Left lung (tissue), 10 donors: ENCODE results near the gene RANGAP1. TPM values are rescaled to one million over a fixed set of nuclear protein-coding genes. Genes with fewer than 3 reads are reported as not detected.
"Not testable (repeated sequence)": the region's sequence is repeated elsewhere in the genome, so short reads cannot be mapped to it uniquely, and the experiment has no call there.

Experiments
- ATAC-seq: fragments of 200-7000 bp; cut with Tn5 transposase; one replicate; pipeline ENCODE4 v1.9.1; 2020; ENCODE audit warnings: moderate library complexity
- DNase-seq, 4 donors: peaks; one replicate each; pipeline ENCODE4 v3.0.0-alpha.2; 2013 to 2020
- H3K27ac ChIP-seq, 2 donors: fragments of 200-600 bp; sonication (generic) in 1 of 2; one replicate each; pipeline versions ENCODE4 v1.5.0 to v1.8.0; 2020 to 2021
- H3K27me3 ChIP-seq, 2 donors: fragments of 200-600 bp; sonication (generic) in 1 of 2; one replicate each; pipeline versions ENCODE4 v1.5.0 to v1.8.0; 2020 to 2021
- H3K36me3 ChIP-seq, 2 donors: fragments of 200-600 bp; sonication (generic) in 1 of 2; one replicate each; pipeline versions ENCODE4 v1.5.0 to v1.8.0; 2020 to 2021
- H3K4me1 ChIP-seq, 2 donors: fragments of 200-600 bp; one replicate each; pipeline ENCODE4 v1.8.0; 2021
- H3K4me3 ChIP-seq, 2 donors: fragments of 200-600 bp; sonication (generic) in 1 of 2; one replicate each; pipeline versions ENCODE4 v1.5.0 to v1.8.0; 2020 to 2021; ENCODE audit warnings: mild to moderate bottlenecking in 1 of 2
- H3K9me3 ChIP-seq, 2 donors: fragments of 200-600 bp; sonication (generic) in 1 of 2; one replicate each; pipeline versions ENCODE4 v1.5.0 to v1.8.0; 2020 to 2021
- CTCF ChIP-seq, 2 donors: fragments of 200-600 bp; sonication (generic) in 1 of 2; IDR thresholded peaks; one replicate each; pipeline versions ENCODE4 v1.5.0 to v1.8.0; 2021; ENCODE audit warnings: antibody characterized with exemption in 2 of 2
- intact Hi-C, 2 donors: fragments of 100-400 bp; cut with DNase I; formaldehyde crosslinking; loops; one replicate each; pipeline versions ENCODE4 v1.11.2 to v1.14.2; 2022
- polyA plus RNA-seq, 6 donors: library from polyadenylated mRNA; unstranded; fragments of 120-200 nt; gene quantifications; one replicate each; pipeline ENCODE4 v1.2.1, GENCODE V29; 2013; ENCODE audit not compliant: insufficient read length in 6 of 6
- total RNA-seq, 2 donors: library from RNA; stranded (reverse); fragmentation: NEBNext Ultra II Directional; extraction: Animal tissue kit (Norgen Biotek cat#: 25700); gene quantifications; one replicate each; pipeline ENCODE4 v1.2.1, GENCODE V29; 2021
- donor health status: DM: no; HTN: yes; CAD: no.
- donor health status: DM: no; HTN: no; CAD: no.

Gene RANGAP1
- total and polyA plus RNA-seq, 8 donors, result 35.0 to 65.8 (median 40.1) TPM

- DNase-seq, result no peak
- H3K36me3 ChIP-seq, result peaks cover 0 to 99% of the 10 kb centered on the region in 2 donors
These were observed 21.5 kb downstream of the RANGAP1 start for GRCh38 chr22:41264408-41264941.

GRCh38 chr22:41263704-41264103 is 22.3 kb downstream of the RANGAP1 start:
- Histone ChIP-seq H3K27me3 (no peaks in the 10 kb centered on the region), H3K36me3 (peaks cover 0 to 99% of the 10 kb centered on the region in 2 donors), H3K4me1 (no peaks in the 10 kb centered on the region), H3K9me3 (no peaks in the 10 kb centered on the region), H3K4me3 (no peak overlapping the region), H3K27ac (no peak overlapping the region)
- intact Hi-C loops, result no loop called here
- ATAC-seq (no peak), DNase-seq (no peak)
- no peak for TF ChIP-seq CTCF (IDR thresholded peaks at IDR 0.05)

More at GRCh38 chr22:41264408-41264941, 21.5 kb downstream of the RANGAP1 start:
- no peak overlapping the region for H3K4me3 ChIP-seq
- no peaks in the 10 kb centered on the region for H3K9me3 ChIP-seq
- intact Hi-C loops, result no loop called here
- no peak overlapping the region for H3K27ac ChIP-seq
- no peaks in the 10 kb centered on the region for H3K4me1 ChIP-seq
- TF ChIP-seq CTCF (IDR thresholded peaks at IDR 0.05), result no peak
- ATAC-seq, result no peak
- H3K27me3 ChIP-seq, result no peaks in the 10 kb centered on the region

- intact Hi-C loops, result no loop called here
- TF ChIP-seq CTCF (IDR thresholded peaks at IDR 0.05), result no peak
- no peaks in the 10 kb centered on the region for H3K27me3 ChIP-seq
- no peaks in the 10 kb centered on the region for H3K4me1 ChIP-seq
- DNase-seq (no peak), ATAC-seq (no peak)
- H3K27ac ChIP-seq, result no peak overlapping the region
- H3K9me3 ChIP-seq, result no peaks in the 10 kb centered on the region
- H3K36me3 ChIP-seq, result peaks cover 0 to 99% of the 10 kb centered on the region in 2 donors
- no peak overlapping the region for H3K4me3 ChIP-seq
These were observed 23.7 kb downstream of the RANGAP1 start for GRCh38 chr22:41262250-41262765.

GRCh38 chr22:41261541-41262249 is 24.3 kb downstream of the RANGAP1 start:
- Histone ChIP-seq H3K9me3 (no peaks in the 10 kb centered on the region), H3K27ac (no peak overlapping the region), H3K36me3 (peaks cover 0 to 99% of the 10 kb centered on the region in 2 donors), H3K4me3 (no peak overlapping the region), H3K4me1 (no peaks in the 10 kb centered on the region), H3K27me3 (no peaks in the 10 kb centered on the region)
- TF ChIP-seq CTCF (IDR thresholded peaks at IDR 0.05), result no peak
- DNase-seq, result no peak
- intact Hi-C loops, result no loop called here
- no peak for ATAC-seq

GRCh38 chr22:41260871-41261270 is 25.1 kb downstream of the RANGAP1 start:
- H3K27ac ChIP-seq, result no peak overlapping the region
- H3K27me3 ChIP-seq, result no peaks in the 10 kb centered on the region
- intact Hi-C loops, result no loop called here
- no peak for TF ChIP-seq CTCF (IDR thresholded peaks at IDR 0.05)
- no peak for ATAC-seq
- H3K4me3 ChIP-seq, result no peak overlapping the region
- no peaks in the 10 kb centered on the region for H3K4me1 ChIP-seq
- no peaks in the 10 kb centered on the region for H3K9me3 ChIP-seq
- peaks cover 0 to 99% of the 10 kb centered on the region in 2 donors for H3K36me3 ChIP-seq
- DNase-seq, result no peak

GRCh38 chr22:41259756-41260155 is 26.2 kb downstream of the RANGAP1 start:
- intact Hi-C loops, result not testable (repeated sequence)
- H3K36me3 ChIP-seq, result peaks cover 0 to 100% of the 10 kb centered on the region in 2 donors

More at GRCh38 chr22:41259756-41260155, 26.2 kb downstream of the RANGAP1 start:
- not testable (repeated sequence) for H3K27me3 ChIP-seq, H3K9me3 ChIP-seq, H3K4me1 ChIP-seq, H3K27ac ChIP-seq, H3K4me3 ChIP-seq, DNase-seq, ATAC-seq
